Measurements from ENCODE around the gene C9orf153. TPM values are rescaled to one million over a fixed set of nuclear protein-coding genes. Genes with fewer than 3 reads are reported as not detected.

The C9orf153 gene
- total and polyA plus RNA-seq, 2 of the 8 experiments (the other 6 are each of a cell fraction or from before 2014, with no cell fraction given) = not detected

DNA sequence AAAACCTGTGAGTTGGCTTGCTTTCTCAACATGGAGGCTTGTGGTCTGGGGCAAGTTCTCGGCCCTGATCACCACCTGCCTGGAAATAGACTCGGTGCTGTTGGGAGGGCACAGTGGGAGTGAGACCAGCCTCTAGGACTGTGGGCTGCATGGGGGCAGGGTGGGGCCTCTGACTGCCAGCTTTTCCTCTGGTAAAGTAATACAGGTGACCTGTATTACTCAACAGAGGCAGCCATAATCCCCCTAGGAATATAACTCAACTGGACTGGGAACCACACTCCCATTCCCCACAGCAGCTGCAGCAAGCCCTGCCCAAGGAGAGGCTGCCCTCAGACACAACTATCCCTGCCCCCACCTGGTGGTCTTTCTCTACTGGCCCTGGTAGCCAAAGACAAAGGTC lies 72.8 kb downstream of the C9orf153 start:
- Histone ChIP-seq H3K9me3 (ENCODE audit: insufficient read depth in 2 of 2, low read depth in 1 of 2, low read length in 1 of 2) (peaks cover under 1 to 2% of the 10 kb centered on the region in 2 experiments; a peak in 2 of 4 replicates), H4K5ac (ENCODE audit: insufficient read length, low read depth, low read length) (no peak overlapping the region), H3K14ac (ENCODE audit: insufficient read length) (no peak overlapping the region), H4K91ac (replicated peaks; ENCODE audit: insufficient read length, low read length) (no peak overlapping the region), H3K18ac (ENCODE audit: extremely low read depth, low read length) (no peak overlapping the region), H4K20me1 (replicated peaks in 1 of 2; ENCODE audit: control insufficient read depth in 1 of 2, insufficient read depth in 2 of 2, low read length in 2 of 2) (no peaks in the 10 kb centered on the region), H2BK5ac (ENCODE audit: low read depth, low read length) (no peak overlapping the region), H3K27ac (ENCODE audit: low read depth, low read length) (no peak overlapping the region), H2BK120ac (replicated peaks; ENCODE audit: low read depth, low read length) (no peak overlapping the region), H3K4me2 (ENCODE audit: insufficient read depth in 1 of 2, low read depth in 2 of 2, low read length in 2 of 2) (no peak overlapping the region), H2AK5ac (ENCODE audit: low read depth, low read length) (no peak overlapping the region), H3K4me1 (replicated peaks in 1 of 4; ENCODE audit: control insufficient read depth in 3 of 4, insufficient read depth in 4 of 4, low read length in 3 of 4) (peaks cover 5 to 11% (median 7%) of the 10 kb centered on the region in 4 experiments; a peak in 4 of 7 replicates), H3K56ac (replicated peaks; ENCODE audit: insufficient read length, low read depth, low read length) (no peak overlapping the region), H4K8ac (ENCODE audit: extremely low read depth, insufficient read depth, low read length) (no peak overlapping the region), H3K27me3 (replicated peaks in 1 of 4; ENCODE audit: control insufficient read depth in 3 of 4, extremely low read depth in 1 of 4, insufficient read depth in 3 of 4, low read length in 3 of 4) (no peaks in the 10 kb centered on the region; a peak in 1 of 7 replicates), H2BK12ac (ENCODE audit: low read depth, low read length) (peak overlapping the region; percentile 42; the same call in 1 of the 2 replicates), H3K79me1 (ENCODE audit: low read depth, low read length) (no peaks in the 10 kb centered on the region; the same call in 1 of the 2 replicates), H3K23ac (ENCODE audit: insufficient read length) (no peak overlapping the region), H3K4me3 (ENCODE audit: extremely low read depth in 1 of 4, insufficient read depth in 2 of 4, low read depth in 3 of 4, low read length in 4 of 4) (no peak overlapping the region), H3K4ac (replicated peaks; ENCODE audit: insufficient read length, low read depth, low read length) (peak overlapping the region; percentile 38), H2BK20ac (ENCODE audit: low read length) (no peak overlapping the region), H3K36me3 (ENCODE audit: control insufficient read depth in 2 of 4, insufficient read depth in 4 of 4, low read length in 3 of 4) (no peaks in the 10 kb centered on the region), H2BK15ac (ENCODE audit: low read length) (no peak overlapping the region), H3K23me2 (ENCODE audit: low read depth, low read length) (no peaks in the 10 kb centered on the region), H2AFZ (ENCODE audit: low read length) (no peak overlapping the region), H3K9ac (replicated peaks in 1 of 4; ENCODE audit: extremely low read depth in 1 of 4, low read depth in 3 of 4, low read length in 3 of 4) (no peak overlapping the region), H3K79me2 (ENCODE audit: control insufficient read depth in 1 of 2, insufficient read depth in 2 of 2, low read length in 2 of 2) (no peaks in the 10 kb centered on the region)
- no peak for FAIRE-seq
- ChIA-PET POLR2A (ENCODE audit: partially characterized antibody) (interaction anchor here (1.1 to 1.4 kb wide), 2 partner anchors 86 to 95 kb away, joined by 3 to 5 read pairs; no protein-coding TSS in a partner anchor), CTCF (ENCODE audit: partially characterized antibody) (interaction anchor here (0.7 to 3.5 kb wide), 9 partner anchors 10 to 145 kb away, joined by 3 to 14 read pairs (median 4); no protein-coding TSS in a partner anchor)
- 85% methylated on average over 2 of the region's 2 CpGs; no CpG with 5 or more reads in 1 of the 2 experiments for WGBS, 2 experiments (ENCODE audit: extremely low coverage in 1 of 2, insufficient coverage in 1 of 2, insufficient read length in 1 of 2, insufficient replicate concordance in 2 of 2, low coverage in 1 of 2, low lambda C conversion rate in 2 of 2, missing lambda C conversion rate in 1 of 2)
- DNase-seq (ENCODE audit: low read depth in 1 of 2, low spot score in 2 of 2) = no peak
- no peak for TF ChIP-seq KDM4A (IDR thresholded peaks at IDR 0.05; ENCODE audit: low read depth, low read length, severe bottlenecking)
- TF ChIP-seq NRF1 (IDR thresholded peaks at IDR 0.05; ENCODE audit: low read depth, low read length) = no peak

All from H1 (cell line).